ENCODE measurements around the gene SP140L. TPM values are rescaled to one million over a fixed set of nuclear protein-coding genes. Genes with fewer than 3 reads are reported as not detected.

Gene SP140L
- total RNA-seq, 1 donor from 2014 or later: 24.2 TPM

GRCh38 chr2:230414302-230414701 lies 87.3 kb downstream of the SP140L start:
- no peak overlapping the region for H3K4me3 Mint-ChIP-seq (ENCODE audit: unreplicated experiment)
- H3K27me3 Mint-ChIP-seq (ENCODE audit: unreplicated experiment): no peaks in the 10 kb centered on the region
- TF ChIP-seq CTCF (IDR thresholded peaks at IDR 0.05): no peak
- H3K36me3 Mint-ChIP-seq (ENCODE audit: unreplicated experiment): peaks cover 4% of the 10 kb centered on the region
- H3K9me3 Mint-ChIP-seq (ENCODE audit: unreplicated experiment): no peaks in the 10 kb centered on the region
- peak overlapping the region; percentile 99 for H3K27ac Mint-ChIP-seq (ENCODE audit: unreplicated experiment)
- no peak for DNase-seq (ENCODE audit: extremely low spot score, unreplicated experiment)
- H3K4me1 Mint-ChIP-seq (ENCODE audit: unreplicated experiment): peaks cover 56% of the 10 kb centered on the region

GRCh38 chr2:230416061-230416721 lies 89.2 kb downstream of the SP140L start, which contains the start of gene SP100:
TSS of gene SP100 (plus strand) at chr2:230416201. CDS start at chr2:230416297, 96 bp downstream.
- Mint-ChIP-seq H3K4me1 (ENCODE audit: unreplicated experiment) (peaks cover 70% of the 10 kb centered on the region), H3K36me3 (ENCODE audit: unreplicated experiment) (peaks cover 11% of the 10 kb centered on the region), H3K4me3 (ENCODE audit: unreplicated experiment) (peak within 1 kb of the TSS; percentile 88), H3K27me3 (ENCODE audit: unreplicated experiment) (no peaks in the 10 kb centered on the region), H3K9me3 (ENCODE audit: unreplicated experiment) (no peaks in the 10 kb centered on the region), H3K27ac (ENCODE audit: unreplicated experiment) (peak within 1 kb of the TSS; percentile 99)
- no peak for TF ChIP-seq CTCF (IDR thresholded peaks at IDR 0.05)
- DNase-seq (ENCODE audit: extremely low spot score, unreplicated experiment): peak; percentile 89

- H3K4me1 Mint-ChIP-seq (ENCODE audit: unreplicated experiment): peaks cover 69% of the 10 kb centered on the region
- no peak for DNase-seq (ENCODE audit: extremely low spot score, unreplicated experiment)
- peak overlapping the region; percentile 37 for H3K27ac Mint-ChIP-seq (ENCODE audit: unreplicated experiment)
- H3K36me3 Mint-ChIP-seq (ENCODE audit: unreplicated experiment): peaks cover 19% of the 10 kb centered on the region
- H3K27me3 Mint-ChIP-seq (ENCODE audit: unreplicated experiment): no peaks in the 10 kb centered on the region
- H3K9me3 Mint-ChIP-seq (ENCODE audit: unreplicated experiment): no peaks in the 10 kb centered on the region
- TF ChIP-seq CTCF (IDR thresholded peaks at IDR 0.05): no peak
- H3K4me3 Mint-ChIP-seq (ENCODE audit: unreplicated experiment): peak overlapping the region; percentile 88
Measured at GRCh38 chr2:230417436-230417835, 90.4 kb downstream of the SP140L start.

- no peaks in the 10 kb centered on the region for H3K9me3 Mint-ChIP-seq (ENCODE audit: unreplicated experiment)
- H3K27ac Mint-ChIP-seq (ENCODE audit: unreplicated experiment): peak overlapping the region; percentile 81
- peaks cover 22% of the 10 kb centered on the region for H3K36me3 Mint-ChIP-seq (ENCODE audit: unreplicated experiment)
- no peaks in the 10 kb centered on the region for H3K27me3 Mint-ChIP-seq (ENCODE audit: unreplicated experiment)
- peak overlapping the region; percentile 88 for H3K4me3 Mint-ChIP-seq (ENCODE audit: unreplicated experiment)
- TF ChIP-seq CTCF (IDR thresholded peaks at IDR 0.05): no peak
- H3K4me1 Mint-ChIP-seq (ENCODE audit: unreplicated experiment): peaks cover 76% of the 10 kb centered on the region
- no peak for DNase-seq (ENCODE audit: extremely low spot score, unreplicated experiment)
Measured at GRCh38 chr2:230418341-230419016, 91.5 kb downstream of the SP140L start.

GRCh38 chr2:230419181-230419580 lies 92.2 kb downstream of the SP140L start:
- Mint-ChIP-seq H3K36me3 (ENCODE audit: unreplicated experiment) (peaks cover 27% of the 10 kb centered on the region), H3K4me1 (ENCODE audit: unreplicated experiment) (peaks cover 79% of the 10 kb centered on the region), H3K4me3 (ENCODE audit: unreplicated experiment) (peak overlapping the region; percentile 22), H3K27me3 (ENCODE audit: unreplicated experiment) (no peaks in the 10 kb centered on the region), H3K27ac (ENCODE audit: unreplicated experiment) (peak overlapping the region; percentile 81), H3K9me3 (ENCODE audit: unreplicated experiment) (no peaks in the 10 kb centered on the region)
- no peak for DNase-seq (ENCODE audit: extremely low spot score, unreplicated experiment)
- TF ChIP-seq CTCF (IDR thresholded peaks at IDR 0.05): no peak
